Trophoblast cell (in vitro differentiated cells and primary cell): ENCODE results near the gene NVL.

Experiments used
- DNase-seq, 2 donors: peaks; one replicate each; pipeline ENCODE4 v3.0.0-alpha.2; 2016
- H2AFZ ChIP-seq: 2 replicates; pipeline ENCODE4 v1.6.1; 2013; ENCODE audit warnings: low read length, moderate library complexity, mild to moderate bottlenecking; ENCODE audit not compliant: insufficient read depth, poor library complexity
- H2AK5ac ChIP-seq: 2 replicates; pipeline ENCODE4 v1.6.1; 2013; ENCODE audit warnings: mild to moderate bottlenecking, low read length
- H2BK120ac ChIP-seq: 2 replicates; pipeline ENCODE4 v1.6.1; 2013; ENCODE audit warnings: low read length, mild to moderate bottlenecking, moderate library complexity; ENCODE audit not compliant: insufficient read depth, poor library complexity
- H2BK12ac ChIP-seq: 2 replicates; pipeline ENCODE4 v1.6.1; 2013; ENCODE audit warnings: mild to moderate bottlenecking, low read length, moderate library complexity
- H2BK5ac ChIP-seq: 2 replicates; pipeline ENCODE4 v1.6.1; 2013; ENCODE audit warnings: low read length, low read depth, moderate library complexity, mild to moderate bottlenecking; ENCODE audit not compliant: poor library complexity
- H3K14ac ChIP-seq: 2 replicates; pipeline ENCODE4 v1.6.1; 2013; ENCODE audit warnings: mild to moderate bottlenecking, low read length
- H3K18ac ChIP-seq: 2 replicates; pipeline ENCODE4 v1.6.1; 2013; ENCODE audit warnings: mild to moderate bottlenecking, low read length
- H3K23ac ChIP-seq: 2 replicates; pipeline ENCODE4 v1.6.1; 2013; ENCODE audit warnings: low read length
- H3K27ac ChIP-seq: 2 replicates; pipeline ENCODE4 v1.5.1; 2013; ENCODE audit warnings: low read depth, mild to moderate bottlenecking, inconsistent platforms, low read length, moderate library complexity
- H3K27me3 ChIP-seq: 2 replicates; pipeline ENCODE4 v1.6.1; 2013; ENCODE audit warnings: inconsistent platforms, mild to moderate bottlenecking, low read length, moderate library complexity; ENCODE audit not compliant: insufficient read depth
- H3K36me3 ChIP-seq, 2 experiments: 1 replicate in 1 of 2; 2 replicates in 1 of 2; pipeline ENCODE4 v1.6.1; 2013; ENCODE audit warnings: low read length in 2 of 2, mild to moderate bottlenecking in 2 of 2, moderate library complexity in 1 of 2; ENCODE audit not compliant: insufficient read depth in 2 of 2, control insufficient read depth in 1 of 2
- H3K4ac ChIP-seq: 2 replicates; pipeline ENCODE4 v1.6.1; 2013; ENCODE audit warnings: low read depth, mild to moderate bottlenecking, low read length, moderate library complexity
- H3K4me1 ChIP-seq, 2 experiments: 1 replicate in 1 of 2; 2 replicates in 1 of 2; pipeline ENCODE4 v1.6.1; 2013; ENCODE audit warnings: low read length in 2 of 2, mild to moderate bottlenecking in 2 of 2, moderate library complexity in 1 of 2; ENCODE audit not compliant: insufficient read depth in 2 of 2, control insufficient read depth in 1 of 2
- H3K4me2 ChIP-seq: 2 replicates; pipeline ENCODE4 v1.6.1; 2013; ENCODE audit warnings: inconsistent platforms, mild to moderate bottlenecking, low read length, moderate library complexity
- H3K4me3 ChIP-seq: 2 replicates; pipeline ENCODE4 v1.5.1; 2013; ENCODE audit warnings: mild to moderate bottlenecking, low read depth, low read length, inconsistent platforms
- H3K79me1 ChIP-seq: one replicate; pipeline ENCODE4 v1.6.1; 2013; ENCODE audit warnings: low read length
- H3K79me2 ChIP-seq: 2 replicates; pipeline ENCODE4 v1.6.1; 2013; ENCODE audit warnings: low read length, mild to moderate bottlenecking; ENCODE audit not compliant: control insufficient read depth, insufficient read depth, poor library complexity
- H3K9ac ChIP-seq: 2 replicates; pipeline ENCODE4 v1.6.1; 2013; ENCODE audit warnings: mild to moderate bottlenecking, low read length
- H3K9me3 ChIP-seq: 2 replicates; pipeline ENCODE4 v1.6.1; 2013; ENCODE audit warnings: low read depth, mild to moderate bottlenecking, control low read depth, inconsistent platforms, low read length; ENCODE audit not compliant: insufficient read depth
- H4K12ac ChIP-seq: 2 replicates; pipeline ENCODE4 v1.6.1; 2013; ENCODE audit warnings: low read depth, mild to moderate bottlenecking, low read length, moderate library complexity
- H4K8ac ChIP-seq: 2 replicates; pipeline ENCODE4 v1.6.1; 2013; ENCODE audit warnings: low read depth, mild to moderate bottlenecking, low read length, moderate library complexity
- H4K91ac ChIP-seq: one replicate; pipeline ENCODE4 v1.6.1; 2013; ENCODE audit warnings: low read depth, mild to moderate bottlenecking, low read length, moderate library complexity
- WGBS: extraction: QIAGEN DNeasy Blood & Tissue Kit; methylation state at CpG from one replicate; pipeline ENCODE4 v1.1.7; 2013; ENCODE audit warnings: missing lambda C conversion rate; ENCODE audit not compliant: insufficient read length, insufficient coverage; ENCODE audit errors: extremely low coverage; 5-methylcytosine and 5-hydroxymethylcytosine counted together

The NVL gene

GRCh38 chr1:224339442-224340033, 9.6 kb upstream of the NVL start:
- no peak overlapping the region for H2BK5ac ChIP-seq
- H3K36me3 ChIP-seq, result no peaks in the 10 kb centered on the region
- H3K79me2 ChIP-seq, result no peaks in the 10 kb centered on the region
- no peak overlapping the region for H3K4me2 ChIP-seq
- H3K9ac ChIP-seq, result no peak overlapping the region
- DNase-seq, result no peak
- no peak overlapping the region for H3K14ac ChIP-seq
- no peak overlapping the region for H2BK12ac ChIP-seq
- H3K27ac ChIP-seq, result no peak overlapping the region
- no peak overlapping the region for H3K23ac ChIP-seq
- no peak overlapping the region for H4K8ac ChIP-seq
- no peak overlapping the region for H4K12ac ChIP-seq
- peaks cover 6% of the 10 kb centered on the region for H3K9me3 ChIP-seq
- no peak overlapping the region for H2AK5ac ChIP-seq
- H3K18ac ChIP-seq, result no peak overlapping the region
- H2AFZ ChIP-seq, result no peak overlapping the region
- H3K79me1 ChIP-seq, result peaks cover 3% of the 10 kb centered on the region
- no peaks in the 10 kb centered on the region for H3K27me3 ChIP-seq
- no CpG with 5 or more reads among the region's 4 CpGs for WGBS
- H4K91ac ChIP-seq, result no peak overlapping the region
- no peak overlapping the region for H3K4ac ChIP-seq
- no peak overlapping the region for H2BK120ac ChIP-seq
- peaks cover 3 to 5% of the 10 kb centered on the region in 2 experiments for H3K4me1 ChIP-seq
- H3K4me3 ChIP-seq, result no peak overlapping the region

GRCh38 chr1:224338150-224338838, 8.3 kb upstream of the NVL start:
- Histone ChIP-seq H3K14ac (no peak overlapping the region), H3K18ac (no peak overlapping the region), H2AFZ (no peak overlapping the region), H3K27ac (no peak overlapping the region), H3K27me3 (no peaks in the 10 kb centered on the region), H2BK5ac (no peak overlapping the region), H3K36me3 (no peaks in the 10 kb centered on the region), H3K4me3 (no peak overlapping the region), H2BK12ac (no peak overlapping the region), H3K4ac (no peak overlapping the region), H2AK5ac (no peak overlapping the region), H2BK120ac (no peak overlapping the region), H3K4me2 (no peak overlapping the region), H3K4me1 (peaks cover 3 to 5% of the 10 kb centered on the region in 2 experiments), H3K9me3 (no peaks in the 10 kb centered on the region), H3K79me1 (peaks cover 3% of the 10 kb centered on the region), H4K91ac (no peak overlapping the region), H3K9ac (no peak overlapping the region), H3K79me2 (no peaks in the 10 kb centered on the region), H4K8ac (no peak overlapping the region), H3K23ac (no peak overlapping the region), H4K12ac (no peak overlapping the region)
- no CpG with 5 or more reads among the region's 4 CpGs for WGBS
- DNase-seq, result no peak

GRCh38 chr1:224333939-224334786, 4.2 kb upstream of the NVL start:
- peaks cover 0 to 2% of the 10 kb centered on the region in 2 experiments for H3K4me1 ChIP-seq
- no peaks in the 10 kb centered on the region for H3K9me3 ChIP-seq
- H3K4me2 ChIP-seq, result no peak overlapping the region
- H3K14ac ChIP-seq, result no peak overlapping the region
- no peak overlapping the region for H4K12ac ChIP-seq
- H4K8ac ChIP-seq, result no peak overlapping the region
- no peak overlapping the region for H2BK5ac ChIP-seq
- H2BK120ac ChIP-seq, result no peak overlapping the region
- H3K9ac ChIP-seq, result no peak overlapping the region
- peaks cover 3% of the 10 kb centered on the region for H3K79me2 ChIP-seq
- H3K4ac ChIP-seq, result no peak overlapping the region
- H3K27me3 ChIP-seq, result no peaks in the 10 kb centered on the region
- H3K18ac ChIP-seq, result no peak overlapping the region
- no peak overlapping the region for H3K4me3 ChIP-seq
- no peaks in the 10 kb centered on the region for H3K36me3 ChIP-seq
- no peak overlapping the region for H3K27ac ChIP-seq
- WGBS, result no CpG with 5 or more reads among the region's 5 CpGs
- no peak overlapping the region for H2AK5ac ChIP-seq
- no peak overlapping the region for H3K23ac ChIP-seq
- H2AFZ ChIP-seq, result no peak overlapping the region
- no peak overlapping the region for H2BK12ac ChIP-seq
- no peak overlapping the region for H4K91ac ChIP-seq
- peaks cover 6% of the 10 kb centered on the region for H3K79me1 ChIP-seq
- no peak for DNase-seq

- Histone ChIP-seq H3K14ac (no peak overlapping the region), H2BK12ac (no peak overlapping the region), H3K9ac (no peak overlapping the region), H3K9me3 (no peaks in the 10 kb centered on the region), H3K4ac (no peak overlapping the region), H3K27ac (no peak overlapping the region), H4K8ac (no peak overlapping the region), H3K79me1 (peaks cover 6% of the 10 kb centered on the region), H4K12ac (no peak overlapping the region), H2BK5ac (no peak overlapping the region), H3K36me3 (no peaks in the 10 kb centered on the region), H4K91ac (no peak overlapping the region), H3K79me2 (peaks cover 3% of the 10 kb centered on the region), H3K23ac (no peak overlapping the region), H3K4me3 (no peak overlapping the region), H2AK5ac (no peak overlapping the region), H2AFZ (no peak overlapping the region), H3K18ac (no peak overlapping the region), H3K4me1 (peaks cover 0 to 2% of the 10 kb centered on the region in 2 experiments), H2BK120ac (no peak overlapping the region), H3K27me3 (no peaks in the 10 kb centered on the region), H3K4me2 (no peak overlapping the region)
- DNase-seq, result peak; percentile 26 to 79
- no CpG with 5 or more reads among the region's 3 CpGs for WGBS
Measured at GRCh38 chr1:224333309-224333926, 3.4 kb upstream of the NVL start.
